H1 (cell line): ENCODE data around the gene EEF2K. TPM values are rescaled to one million over a fixed set of nuclear protein-coding genes. Genes with fewer than 3 reads are reported as not detected.

ENCODE experiments used
- ATF3 ChIP-seq: IDR thresholded peaks from 2 replicates; pipeline ENCODE4 v1.6.1; 2011; ENCODE audit warnings: low read depth, mild to moderate bottlenecking, low read length; ENCODE audit not compliant: insufficient read depth
- JUN ChIP-seq: IDR thresholded peaks from 2 replicates; pipeline ENCODE4 v1.6.1; 2011; ENCODE audit warnings: low read depth, mild to moderate bottlenecking, improper control_type of control experiment, low read length
- SP4 ChIP-seq: IDR thresholded peaks from 2 replicates; pipeline ENCODE4 v1.6.1; 2012; ENCODE audit warnings: low read length, inconsistent platforms
- TAF1 ChIP-seq: IDR thresholded peaks from 2 replicates; pipeline ENCODE4 v1.6.1; 2011; ENCODE audit warnings: mild to moderate bottlenecking, low read depth, low read length
- polyA plus RNA-seq, 7 experiments: library from polyadenylated mRNA; depleted of rRNA in 3 of 7; stranded (reverse) in 5 of 7; unstranded in 2 of 7; fragments of >200 nt in 5 of 7; fragments of 200-250 nt in 2 of 7; gene quantifications; 1 replicate in 5 of 7; 2 replicates in 1 of 7; 4 replicates in 1 of 7; pipeline versions ENCODE4 v1.2.1 to v1.2.3, GENCODE V29; 2011 to 2013; ENCODE audit warnings: missing spikeins in 2 of 7, mixed read lengths in 2 of 7
- total RNA-seq: library from RNA; stranded (reverse); fragmentation: NEBNext Ultra II Directional; extraction: Animal tissue kit (Norgen Biotek cat#: 25700); gene quantifications from 2 replicates; pipeline ENCODE4 v1.2.1, GENCODE V29; 2021

Gene EEF2K
- total and polyA plus RNA-seq, 2 of the 8 experiments (the other 6 are each of a cell fraction or from before 2014, with no cell fraction given): 14.9 to 30.2 TPM

- TF ChIP-seq ATF3 (peak; percentile 28; the same call in 1 of the 2 replicates), TAF1 (peak; percentile 59; the same call in 1 of the 2 replicates), JUN (no peak), SP4 (no peak)
These were observed at the start of gene EEF2K (continued) for GRCh38 chr16:22206013-22206841.
